Stimulated activated CD4-positive, alpha-beta T cell treated with anti-CD3 and anti-CD28 coated beads, TNF-alpha, amount 100 ng/mL, for 1 hour (primary cell): ENCODE results near the gene SLMAP.
"Not testable (repeated sequence)": the region's sequence is repeated elsewhere in the genome, so short reads cannot be mapped to it uniquely, and the experiment has no call there.

Source experiments
- DNase-seq, 3 donors: peaks; one replicate each; pipeline ENCODE4 v3.0.0-alpha.2; 2020; ENCODE audit warnings: low read depth in 3 of 3, low spot score in 1 of 3

The SLMAP gene

DNA sequence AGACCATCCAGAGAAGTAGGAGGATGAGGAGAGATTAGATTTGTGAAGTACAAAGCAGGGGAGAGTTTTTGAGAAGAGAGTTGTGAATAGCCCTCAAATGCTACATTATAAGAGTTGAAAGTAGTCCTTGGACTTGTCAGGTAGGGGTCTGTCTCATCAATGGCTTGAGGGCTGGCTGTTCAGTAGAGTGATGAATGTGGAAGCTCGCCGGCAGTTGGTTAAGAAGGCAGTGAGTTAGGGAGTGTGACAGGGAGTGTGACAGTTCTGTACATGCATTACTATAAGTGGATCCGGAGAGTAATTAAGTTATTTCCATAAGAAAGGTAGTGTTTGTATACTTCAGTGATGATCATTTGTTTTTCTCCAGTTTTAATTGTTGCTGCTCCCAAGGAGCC, 32.5 kb downstream of the SLMAP start:
- DNase-seq = no peak

DNA sequence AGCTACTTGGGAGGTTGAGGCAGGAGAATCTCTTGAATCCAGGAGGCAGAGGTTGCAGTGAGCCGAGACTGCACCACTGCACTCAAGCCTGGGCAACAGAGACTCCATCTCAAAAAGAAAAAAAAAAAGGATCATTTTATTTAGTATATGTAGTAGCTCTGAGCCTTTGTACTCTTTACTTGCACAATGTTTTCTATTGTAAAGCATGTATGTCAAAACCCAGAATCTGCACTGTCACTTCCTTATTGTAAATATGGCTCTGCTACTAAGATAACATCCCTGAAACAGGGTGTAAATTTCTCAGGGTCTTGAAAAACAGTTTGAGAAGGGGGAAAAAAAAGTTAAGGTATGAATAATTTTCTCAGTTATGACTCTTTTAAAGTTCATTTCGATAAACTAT, 35.1 kb downstream of the SLMAP start:
- no peak for DNase-seq

DNA sequence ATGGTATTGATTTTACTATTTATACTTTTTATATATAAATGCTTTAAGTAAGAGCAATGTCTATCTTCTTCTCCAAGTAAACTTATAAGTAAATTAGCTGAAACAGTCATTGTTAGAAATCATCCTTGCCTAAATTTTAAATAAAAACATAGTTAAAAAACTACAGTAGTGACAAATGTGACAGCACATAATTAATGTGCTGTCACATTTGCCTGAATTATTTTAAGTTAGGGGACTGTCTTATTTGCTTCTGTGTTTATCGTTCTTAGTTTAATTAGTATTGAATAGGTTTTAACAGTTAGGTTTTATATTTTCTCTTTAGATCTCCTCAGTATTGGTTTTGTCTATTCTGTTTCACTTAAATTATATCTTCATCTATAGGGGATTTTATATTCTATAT, 36.1 kb downstream of the SLMAP start:
- DNase-seq = no peak

DNA sequence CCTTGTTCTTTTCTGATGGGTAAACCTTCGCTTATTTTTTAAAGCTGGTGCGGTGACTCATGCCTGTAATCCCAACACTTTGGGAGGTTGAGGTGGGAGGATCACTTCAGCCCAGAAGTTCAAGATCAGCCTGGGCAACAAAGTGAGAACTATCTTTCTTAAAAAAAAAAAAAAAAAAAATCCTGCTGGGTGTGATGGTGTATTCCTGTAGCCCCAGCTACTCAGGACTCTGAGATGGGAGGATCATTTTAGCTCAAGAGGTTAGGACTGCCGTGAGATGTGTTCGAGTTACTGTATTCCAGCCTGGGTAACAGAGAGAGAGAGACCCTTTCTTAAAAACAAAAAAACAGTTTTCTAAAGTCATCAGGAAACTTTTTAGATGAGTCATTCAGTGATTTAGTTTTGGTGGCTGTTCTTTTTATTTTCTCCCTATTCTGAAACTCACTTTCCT, 37.7 kb downstream of the SLMAP start:
- DNase-seq = no peak

DNA sequence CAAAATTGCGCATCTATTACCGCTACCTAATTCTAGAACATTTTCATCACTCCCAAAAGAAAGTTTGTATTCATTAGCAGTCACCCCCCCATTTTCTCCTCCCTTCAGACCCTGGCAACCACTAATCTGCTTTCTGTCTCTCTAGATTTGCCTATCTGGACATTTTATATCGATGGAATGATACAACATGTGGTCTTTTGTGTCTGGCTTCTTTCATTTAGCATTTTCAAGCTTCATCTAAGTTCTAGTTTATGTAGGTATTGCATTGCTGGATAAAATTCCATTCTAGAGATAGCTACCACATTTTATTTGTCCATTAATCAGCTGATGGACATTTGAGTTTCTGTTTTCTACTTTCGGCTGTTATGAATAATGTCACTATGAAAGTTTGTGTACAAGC, 38.4 kb downstream of the SLMAP start:
- no peak for DNase-seq

DNA sequence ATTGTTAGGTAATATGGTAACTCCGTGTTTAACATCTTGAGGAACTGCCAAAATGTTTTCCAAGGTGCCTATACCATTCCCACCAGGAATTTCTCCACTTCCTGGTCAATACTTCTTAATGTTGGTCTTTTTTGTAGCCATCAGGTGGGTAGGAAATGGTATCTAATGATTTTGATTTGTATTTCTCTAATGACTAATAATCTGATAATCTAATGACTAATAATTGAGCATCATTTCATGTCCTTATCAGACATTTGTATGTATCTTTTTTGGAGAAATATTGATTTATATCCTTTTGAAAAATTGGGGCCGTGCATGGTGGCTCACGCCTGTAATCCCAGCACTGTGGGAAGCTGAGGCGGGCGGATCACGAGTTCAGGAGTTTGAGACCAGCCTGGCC, 38.8 kb downstream of the SLMAP start:
- DNase-seq = no peak

DNA sequence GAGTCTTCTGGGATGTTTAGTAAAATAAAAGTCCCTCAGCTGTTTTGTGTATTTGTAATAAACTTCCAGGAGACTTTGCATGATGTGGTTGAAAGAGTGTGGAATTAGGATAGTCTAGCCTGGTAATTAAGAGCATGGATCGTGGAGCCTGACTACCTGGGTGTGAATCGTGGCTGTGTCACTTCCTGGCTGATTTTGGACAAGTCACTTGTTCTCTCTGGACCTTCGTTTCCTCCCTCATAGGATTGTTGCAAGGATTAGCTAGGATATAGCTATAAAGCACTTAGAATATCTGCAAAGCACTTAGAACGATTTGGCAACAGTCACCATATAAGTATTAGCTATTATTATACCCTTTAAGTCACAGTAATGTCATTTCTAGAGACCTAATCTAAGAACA, 40.2 kb downstream of the SLMAP start:
- no peak for DNase-seq

DNA sequence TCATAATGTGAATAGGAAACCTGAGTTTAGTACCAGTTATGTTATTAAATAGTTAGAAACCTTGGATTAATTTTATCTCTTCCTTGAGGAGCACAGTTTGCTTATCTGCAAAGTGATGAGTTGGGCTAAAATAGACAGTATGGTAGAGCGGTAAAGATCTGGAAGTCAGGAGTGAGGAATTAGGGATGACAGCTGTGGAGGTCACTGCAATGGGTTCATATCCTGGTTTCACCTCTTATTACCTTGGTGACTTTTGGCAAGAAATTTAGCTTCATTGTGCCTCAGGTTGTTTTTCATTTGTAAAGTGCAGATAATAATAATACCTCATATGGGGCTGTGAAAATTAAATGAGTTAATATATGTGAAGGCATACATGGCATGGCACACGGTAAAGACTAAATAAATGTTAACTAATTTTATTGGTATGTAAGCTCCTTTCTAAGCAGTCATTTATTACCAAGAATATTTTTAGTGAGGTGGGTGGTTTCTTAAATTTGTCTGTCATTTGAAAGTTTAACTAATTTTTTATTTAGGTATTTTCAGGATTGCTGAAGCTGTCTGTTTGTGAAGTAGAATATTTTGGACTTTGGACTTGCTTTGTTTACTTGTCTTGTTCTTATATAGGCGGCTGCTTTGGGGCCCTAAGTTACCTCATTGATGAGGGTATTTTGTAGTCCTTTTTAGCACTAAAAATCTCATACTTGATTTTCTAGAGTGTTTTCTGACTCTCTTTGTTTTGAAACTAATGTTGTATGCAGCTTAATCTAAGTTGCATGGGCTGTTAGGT, 41.8 kb downstream of the SLMAP start:
- no peak for DNase-seq

DNA sequence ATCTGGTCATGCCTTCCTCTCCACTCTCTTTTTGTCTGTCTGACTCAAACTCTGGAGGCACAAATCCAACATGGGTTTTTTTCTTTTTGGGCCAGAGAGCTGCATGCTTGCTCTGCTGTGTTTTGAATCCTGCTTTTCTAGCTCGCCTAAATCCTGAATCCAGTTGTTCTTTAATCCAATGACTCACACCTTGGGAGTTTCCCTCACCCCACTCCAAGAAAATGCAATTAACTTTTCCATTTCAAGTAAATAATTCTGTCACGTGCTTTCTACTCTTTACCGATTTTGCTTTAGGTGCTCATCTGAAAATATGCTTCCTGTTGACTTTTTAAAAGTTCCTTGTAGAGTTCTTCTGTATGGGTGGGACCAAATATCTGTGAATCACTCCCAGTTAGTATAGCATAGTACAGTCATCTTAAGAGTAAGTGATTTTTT, 47.6 kb downstream of the SLMAP start:
- DNase-seq = no peak

DNA sequence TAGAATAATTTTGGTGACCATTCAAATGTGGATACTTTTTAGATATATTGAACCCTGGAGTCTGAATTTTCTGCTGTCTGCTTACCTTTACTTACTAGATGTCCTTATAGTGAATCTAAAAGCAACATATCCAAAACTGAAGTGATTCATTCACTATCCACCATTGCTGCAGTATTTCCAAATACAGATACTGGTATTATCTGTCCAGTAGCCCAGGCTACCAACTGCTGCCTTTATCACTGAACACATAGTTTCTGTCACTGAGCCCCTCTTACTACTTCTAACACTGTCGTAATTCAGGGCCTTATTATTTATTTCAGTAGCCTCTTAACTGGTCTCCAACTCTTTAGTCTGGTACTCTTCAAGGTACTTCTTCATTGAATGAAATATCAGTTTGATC, 49.2 kb downstream of the SLMAP start:
- no peak for DNase-seq

DNA sequence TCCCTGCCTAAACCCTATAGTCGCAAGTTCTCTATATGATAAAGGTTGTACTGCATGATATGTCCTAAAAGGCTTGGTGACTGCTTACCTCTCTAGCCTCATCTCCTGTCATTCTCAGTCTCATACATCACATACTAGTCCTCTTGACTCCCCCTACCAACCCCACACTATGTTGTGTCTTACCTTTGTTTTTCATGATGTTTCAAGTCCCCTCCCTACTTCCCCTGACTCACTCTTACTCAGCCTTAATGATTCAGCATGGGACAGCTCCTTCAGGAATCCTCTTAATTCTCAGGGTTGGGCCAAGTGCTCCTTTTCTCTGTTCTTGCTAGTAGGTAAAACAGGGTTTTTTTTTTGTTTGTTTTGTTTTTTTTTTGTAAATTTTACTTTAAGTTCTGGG, 49.6 kb downstream of the SLMAP start:
- no peak for DNase-seq

DNA sequence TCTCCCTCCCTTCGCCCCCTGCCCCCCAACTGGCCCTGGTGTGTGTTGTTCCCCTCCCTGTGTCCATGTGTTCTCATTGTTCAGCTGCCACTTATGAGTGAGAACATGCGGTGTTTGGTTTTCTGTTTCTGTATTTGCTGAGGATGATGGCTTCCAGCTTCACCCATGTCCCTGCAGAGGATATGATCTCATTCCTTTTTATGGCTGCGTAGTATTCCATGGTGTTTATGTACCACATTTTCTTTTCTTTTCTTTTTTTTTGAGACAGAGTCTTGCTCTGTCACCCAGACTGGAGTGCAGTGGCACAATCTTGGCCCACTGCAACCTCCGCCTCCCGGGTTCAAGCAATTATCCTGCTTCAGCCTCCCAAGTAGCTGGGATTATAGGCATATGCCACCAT, 50.1 kb downstream of the SLMAP start:
- not testable (repeated sequence) for DNase-seq

DNA sequence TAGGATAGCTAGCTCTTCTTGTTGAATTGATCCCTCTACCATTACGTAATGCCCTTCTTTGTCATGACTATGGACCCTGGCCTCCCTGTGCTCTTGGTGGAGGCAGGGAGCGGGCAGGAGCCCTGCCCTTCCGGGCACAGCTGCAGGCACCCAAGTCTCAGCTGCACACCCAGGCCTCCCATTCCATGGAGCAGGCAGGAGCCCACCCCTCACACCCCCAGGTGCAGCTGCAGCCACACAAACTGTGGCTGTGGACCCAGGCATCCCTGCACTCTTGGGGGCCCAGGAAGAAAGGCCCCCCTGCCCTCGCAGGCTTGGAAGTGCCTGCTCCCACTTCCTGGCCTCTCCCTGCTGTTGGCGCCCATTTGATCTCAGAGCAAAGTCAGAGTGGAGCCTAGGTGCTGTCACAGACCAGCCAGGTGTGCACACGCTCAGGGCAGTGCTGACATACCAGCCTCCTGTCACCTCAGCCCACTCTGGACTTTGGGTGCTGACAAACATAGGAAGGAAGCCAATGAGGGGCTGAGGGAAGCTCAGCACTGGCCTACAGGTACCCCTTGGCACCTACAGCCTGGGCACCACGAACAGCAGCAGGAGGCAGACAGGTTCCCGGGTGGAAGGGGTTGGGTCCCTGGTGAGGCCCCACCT, 53.0 kb downstream of the SLMAP start:
- no peak for DNase-seq

DNA sequence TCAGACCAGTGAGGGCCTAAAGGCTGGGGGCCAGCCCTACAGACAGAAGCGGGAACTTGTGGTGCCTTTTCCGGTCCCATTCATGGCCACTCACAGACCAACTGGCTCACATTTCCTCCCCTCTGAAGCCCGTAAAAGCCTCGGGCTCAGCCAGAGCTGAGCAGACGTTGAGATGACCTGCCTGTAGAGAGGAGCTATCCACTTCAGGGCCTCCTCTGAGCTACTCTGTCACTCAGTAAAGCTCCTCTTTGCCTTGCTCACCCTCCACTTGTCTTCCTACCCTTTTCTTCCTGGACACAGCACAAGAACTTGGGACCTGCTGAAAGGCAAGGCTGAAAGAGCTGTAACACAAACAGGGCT, 53.5 kb downstream of the SLMAP start:
- no peak for DNase-seq

DNA sequence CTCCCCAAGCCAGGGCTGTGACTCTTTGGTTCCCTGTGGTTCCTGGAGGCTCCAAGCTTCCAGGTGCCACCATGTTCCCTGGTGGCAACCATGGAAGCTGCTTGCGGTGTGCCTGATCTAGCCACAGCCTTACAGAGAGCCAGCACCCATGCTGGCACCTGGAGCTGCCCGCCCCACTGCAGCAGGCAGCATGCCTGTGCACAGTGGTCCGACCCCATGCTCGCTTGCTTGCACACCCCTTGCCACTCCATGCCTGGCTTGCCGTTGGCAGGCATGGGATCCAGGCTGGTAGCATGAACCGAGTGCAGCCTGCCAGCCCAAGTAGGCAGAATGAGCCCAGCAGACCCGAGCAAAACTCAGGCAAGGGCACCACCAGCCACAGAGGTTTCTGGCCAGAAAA, 53.9 kb downstream of the SLMAP start:
- no peak for DNase-seq

DNA sequence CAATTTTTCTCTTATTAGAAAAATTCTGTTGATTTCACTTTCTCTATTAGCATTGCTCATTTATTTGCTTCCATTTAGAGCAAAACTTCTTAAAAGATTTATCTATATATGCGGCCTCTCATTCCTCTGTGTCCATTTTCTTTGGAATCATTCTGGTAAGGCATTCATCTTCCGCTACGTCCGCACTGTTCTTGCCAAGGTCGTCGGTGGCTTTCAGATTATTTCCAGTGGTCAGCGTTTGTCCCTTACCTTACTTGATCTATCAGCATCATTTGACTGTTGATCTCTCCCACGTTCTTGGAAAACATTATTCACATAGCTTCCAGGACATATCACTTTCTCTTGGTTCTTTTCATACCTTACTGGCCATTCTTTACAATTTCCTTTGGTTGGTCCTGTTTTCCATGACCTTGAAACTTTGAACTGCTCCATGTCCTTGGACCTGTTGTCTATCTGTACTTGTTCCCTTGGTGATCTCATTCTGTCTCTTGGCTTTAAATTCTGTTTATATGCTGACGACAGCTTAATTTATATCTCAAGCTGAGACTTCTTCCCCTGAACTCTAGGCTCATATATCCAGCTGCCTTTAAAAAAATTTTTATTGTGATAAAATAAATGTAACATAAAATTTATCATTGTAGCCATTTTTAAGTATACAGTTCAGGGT, 54.5 kb downstream of the SLMAP start:
- DNase-seq = no peak

DNA sequence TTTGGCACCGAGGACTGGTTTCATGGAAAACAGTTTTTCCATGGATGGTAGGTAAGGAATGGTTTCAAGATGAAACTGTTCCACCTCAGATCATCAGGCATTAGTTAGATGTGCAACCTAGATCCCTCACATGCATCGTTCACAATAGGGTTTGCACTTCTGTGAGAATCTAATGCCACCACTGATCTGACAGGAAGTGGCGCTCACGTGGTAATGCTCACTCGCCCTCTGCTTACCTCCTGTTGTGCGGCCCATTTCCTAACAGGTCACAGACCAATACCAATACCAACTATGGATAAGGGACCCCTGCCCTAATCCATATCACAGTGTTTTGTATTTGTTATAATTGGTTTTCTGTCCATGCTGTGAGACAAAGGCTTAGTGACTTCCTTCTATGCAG, 58.9 kb downstream of the SLMAP start:
- no peak for DNase-seq

DNA sequence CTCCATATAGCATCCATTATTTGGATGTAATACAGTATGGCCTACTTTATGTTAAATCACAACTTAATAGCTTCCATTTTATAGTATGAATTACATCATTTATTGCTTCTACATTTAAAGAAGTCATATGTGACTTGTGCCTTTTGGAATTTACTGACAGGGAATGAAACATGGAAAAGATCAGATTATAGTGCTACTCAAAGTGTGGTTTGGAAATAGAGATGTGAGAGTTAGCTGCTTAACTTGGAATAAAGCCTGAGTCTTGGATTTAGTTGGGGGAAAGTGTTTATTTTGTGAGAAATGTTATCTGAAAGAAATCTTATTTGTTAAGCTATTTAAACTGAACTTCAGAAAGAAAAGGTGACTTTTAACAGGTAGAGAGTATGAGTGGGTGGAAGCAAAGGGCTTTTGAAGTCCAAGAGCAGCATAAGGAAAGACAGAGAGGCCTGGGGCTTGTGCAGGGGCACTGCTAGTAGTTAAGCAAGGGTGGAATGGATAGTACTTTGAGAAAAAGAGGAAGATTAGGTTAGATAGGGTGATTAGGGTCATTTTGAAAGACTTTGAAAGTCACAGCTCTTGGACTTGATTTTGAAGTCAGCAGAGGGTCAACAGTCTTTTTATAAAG, 60.5 kb downstream of the SLMAP start:
- DNase-seq = no peak

DNA sequence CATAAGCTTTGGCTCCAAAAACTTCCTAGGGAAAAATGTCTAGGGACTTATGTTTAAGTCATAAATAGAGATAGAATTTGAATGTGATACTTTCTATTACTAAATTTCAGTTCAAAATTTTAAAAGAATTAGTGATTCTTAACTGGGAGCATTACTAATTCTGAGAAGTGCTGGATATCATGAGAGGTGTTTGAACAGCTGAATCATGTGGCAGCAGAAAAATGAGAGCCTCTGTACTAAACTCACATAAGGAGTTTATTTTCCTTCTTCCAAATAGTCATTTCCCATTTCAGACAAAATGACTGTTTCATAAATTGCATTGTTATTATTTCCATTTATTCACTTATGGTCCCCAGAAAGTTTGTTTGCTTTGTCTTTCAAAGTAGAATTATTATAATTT, 62.7 kb downstream of the SLMAP start:
- DNase-seq = no peak

DNA sequence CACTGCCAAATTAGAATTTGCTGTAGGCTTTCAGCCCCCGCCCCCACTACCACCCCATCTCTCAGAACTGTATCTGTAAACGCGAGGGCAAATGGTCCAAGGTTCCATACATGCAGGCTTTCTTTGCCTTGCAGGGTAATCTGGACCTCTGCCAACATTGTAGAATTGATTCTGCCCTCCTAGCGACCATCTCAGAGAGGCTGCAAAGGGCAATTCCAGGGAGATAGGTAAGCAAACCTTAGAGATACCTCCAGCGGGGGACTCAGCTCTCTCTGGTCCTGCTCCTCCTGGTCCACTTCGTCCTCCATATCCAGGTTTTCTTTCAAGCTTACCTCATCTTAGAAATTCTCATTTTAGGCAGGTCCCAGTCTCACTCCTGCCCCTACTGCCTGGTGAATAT, 64.4 kb downstream of the SLMAP start:
- DNase-seq = no peak

DNA sequence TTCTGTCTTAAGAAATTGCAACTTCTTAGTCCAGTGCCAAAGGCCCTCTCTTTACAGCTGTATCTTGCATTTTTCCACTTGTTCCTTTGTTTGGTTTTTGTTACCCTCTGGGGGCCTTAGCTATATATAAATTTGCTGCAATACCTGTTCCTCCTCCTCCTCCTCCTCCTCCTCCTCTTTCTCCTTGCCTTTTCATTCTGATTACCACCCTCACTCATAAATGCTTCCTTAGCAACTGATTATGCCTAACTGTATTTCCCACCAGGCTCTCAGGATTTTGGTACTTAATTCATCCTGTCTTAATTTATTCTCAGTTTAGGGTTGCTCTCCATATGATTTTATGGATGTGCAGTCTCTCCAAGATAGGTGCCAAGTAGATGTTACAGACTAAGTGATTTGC, 65.7 kb downstream of the SLMAP start:
- no peak for DNase-seq

DNA sequence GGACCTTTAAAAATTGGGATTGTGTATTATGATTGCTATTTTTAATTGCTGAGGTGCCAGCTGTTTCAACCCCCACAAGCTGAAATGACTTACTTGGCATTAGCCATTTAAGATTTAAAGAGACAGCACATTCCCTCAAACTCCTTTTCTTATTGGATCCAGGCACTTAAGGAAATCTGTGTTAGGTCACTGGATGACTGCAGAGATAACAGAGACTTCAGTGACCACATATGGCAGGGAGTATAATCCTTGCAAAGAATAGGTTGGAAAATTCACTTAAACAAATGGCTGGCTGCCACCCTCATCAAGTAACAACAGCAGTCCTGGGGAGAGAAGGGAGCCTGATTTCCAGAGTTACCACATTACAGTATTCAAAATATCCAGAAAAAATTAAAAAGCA, 66.6 kb downstream of the SLMAP start:
- DNase-seq = no peak
